K562 (cell line): ENCODE measurements around the gene RAB27B. TPM values are rescaled to one million over a fixed set of nuclear protein-coding genes. Genes with fewer than 3 reads are reported as not detected.
A peak's percentile ranks its signal among the peaks of the same experiment; 100 is the strongest.

Source experiments
- ATAC-seq: fragments of 200-7000 bp; cut with Tn5 transposase; 3 replicates; pipeline ENCODE4 v1.9.1; 2020; ENCODE audit warnings: moderate library complexity
- BruUV-seq: library from RNA; stranded (reverse); fragments of 400-500 nt; replicated peaks from 2 replicates; lab custom pipeline; 2021; lab: Mats Ljungman, UMichigan
- CTCF ChIA-PET: fragments of 300-600 bp; formaldehyde crosslinking; extraction: SDS; loops from one replicate; lab custom pipeline; 2021; ENCODE audit warnings: low intra/inter-chr PET ratio; lab: Yijun Ruan, JAX
- POLR2A ChIA-PET: fragments of 300-600, 350-650 bp; sonication (Branson Sonifier 250); formaldehyde crosslinking; extraction: SDS; loops from one replicate; lab custom pipeline; 2021; ENCODE audit warnings: antibody characterized with exemption, inconsistent platforms; lab: Yijun Ruan, JAX
- DNase-seq, 4 experiments: peaks; one replicate each; pipeline versions ENCODE4 v3.0.0 to v3.0.0-alpha.2; 2011 to 2018; ENCODE audit warnings: low spot score in 3 of 4, mixed read lengths in 3 of 4; ENCODE audit errors: extremely low read depth in 1 of 4
- FAIRE-seq: peaks from 2 replicates; lab custom pipeline; 2011; peaks lifted over from hg19 to GRCh38; lab: Jason Lieb, UNC
- H2AFZ ChIP-seq: 2 replicates; pipeline ENCODE4 v1.6.0; 2011; ENCODE audit warnings: low read depth, low read length, control low read depth, inconsistent platforms
- H3K27ac ChIP-seq: fragments of 200-600 bp; 3 replicates; pipeline ENCODE4 v1.8.0; 2011; ENCODE audit warnings: low read depth, mild to moderate bottlenecking, control low read depth, inconsistent platforms, low read length, moderate library complexity, mixed read lengths; ENCODE audit errors: extremely low read depth
- H3K27me3 ChIP-seq, 2 experiments: fragments of 300-600 bp in 1 of 2; 2 replicates in 1 of 2; 3 replicates in 1 of 2; pipeline versions ENCODE4 v1.6.0 to v1.8.0; 2011; ENCODE audit warnings: inconsistent platforms in 2 of 2, low read length in 2 of 2, mild to moderate bottlenecking in 1 of 2, mixed read lengths in 1 of 2, moderate library complexity in 1 of 2; ENCODE audit not compliant: control insufficient read depth in 2 of 2, insufficient read depth in 2 of 2
- H3K36me3 ChIP-seq: fragments of 300-600 bp; 3 replicates; pipeline ENCODE4 v1.8.0; 2011; ENCODE audit warnings: mild to moderate bottlenecking, low read length, inconsistent platforms; ENCODE audit not compliant: control insufficient read depth, insufficient read depth
- H3K4me1 ChIP-seq, 2 experiments: fragments of 200-600 bp in 1 of 2; replicated peaks in 1 of 2; 2 replicates in 1 of 2; 3 replicates in 1 of 2; pipeline versions ENCODE4 v1.5.1 to v1.8.0; 2011; ENCODE audit warnings: inconsistent platforms in 2 of 2, low read length in 2 of 2, mild to moderate bottlenecking in 1 of 2, mixed read lengths in 1 of 2, moderate library complexity in 1 of 2; ENCODE audit not compliant: control insufficient read depth in 2 of 2, insufficient read depth in 2 of 2
- H3K4me2 ChIP-seq: 2 replicates; pipeline ENCODE4 v1.6.1; 2011; ENCODE audit warnings: low read length, control low read depth, inconsistent platforms, mixed read lengths; ENCODE audit not compliant: insufficient read depth
- H3K4me3 ChIP-seq: fragments of 200-600 bp; sonication (generic), shearing (Covaris generic); 2 replicates; pipeline ENCODE4 v1.5.1; 2016; ENCODE audit warnings: control low read depth, inconsistent platforms
- H3K79me2 ChIP-seq: fragments of 200-600 bp; 3 replicates; pipeline ENCODE4 v1.8.0; 2011; ENCODE audit warnings: low read length, inconsistent platforms; ENCODE audit not compliant: control insufficient read depth, insufficient read depth
- H3K9ac ChIP-seq, 2 experiments: 2 replicates each; pipeline versions ENCODE4 v1.6.0 to v1.6.1; 2011; ENCODE audit warnings: low read depth in 2 of 2, low read length in 2 of 2, control low read depth in 1 of 2, inconsistent platforms in 1 of 2, mild to moderate bottlenecking in 1 of 2, mixed read lengths in 1 of 2; ENCODE audit not compliant: insufficient read depth in 1 of 2
- H3K9me1 ChIP-seq: one replicate; pipeline ENCODE4 v1.6.0; 2011; ENCODE audit warnings: inconsistent platforms, mild to moderate bottlenecking, low read length, moderate library complexity; ENCODE audit not compliant: control insufficient read depth, insufficient read depth
- H3K9me3 ChIP-seq: replicated peaks from 2 replicates; pipeline ENCODE4 v1.5.1; 2011; ENCODE audit warnings: low read depth, low read length, inconsistent platforms; ENCODE audit not compliant: control insufficient read depth, insufficient read depth
- H4K20me1 ChIP-seq: replicated peaks from 2 replicates; pipeline ENCODE4 v1.6.1; 2011; ENCODE audit warnings: low read length, inconsistent platforms, mixed read lengths; ENCODE audit not compliant: control insufficient read depth, insufficient read depth
- HMGN3 ChIP-seq: IDR thresholded peaks from 2 replicates; pipeline ENCODE4 v1.6.1; 2011; ENCODE audit warnings: borderline replicate concordance, low read depth, mild to moderate bottlenecking, mixed read lengths, low read length; ENCODE audit not compliant: insufficient read length; ENCODE audit errors: extremely low read depth
- RAD21 ChIP-seq, 2 experiments: fragments of 250-450 bp in 1 of 2; fragments of 450-650 bp in 1 of 2; sonication (Bioruptor Pico) in 1 of 2; formaldehyde crosslinking in 1 of 2; IDR thresholded peaks in 1 of 2; conservative IDR thresholded peaks in 1 of 2; 2 replicates each; pipeline versions ENCODE4 v1.4.0 to v1.8.0; 2020 to 2022; ENCODE audit warnings: mild to moderate bottlenecking in 2 of 2, moderate library complexity in 1 of 2
- WGBS: fragments of 100-300 bp; shearing (Covaris generic); methylation state at CpG from one replicate; pipeline ENCODE4 v1.1.6; 2016; ENCODE audit warnings: low coverage, mixed read lengths; ENCODE audit not compliant: insufficient coverage; ENCODE audit errors: missing lambda C conversion rate; 5-methylcytosine and 5-hydroxymethylcytosine counted together
- in situ Hi-C: fragments of 300-500 bp; cut with MboI; formaldehyde crosslinking; loops from 4 replicates; pipeline ENCODE4 v1.15.0; 2018; ENCODE audit warnings: inconsistent platforms, mixed read lengths
- intact Hi-C: fragments of 100-400 bp; cut with micrococcal nuclease; formaldehyde crosslinking; loops from 2 replicates; pipeline ENCODE4 v1.14.2; 2022
- polyA plus RNA-seq, 8 experiments: library from polyadenylated mRNA; depleted of rRNA in 4 of 8; stranded (reverse) in 5 of 8; unstranded in 3 of 8; fragments of >200 nt; fragmentation: Nextera tagmentation in 2 of 8; fragmentation: Illumina TruSeq in 1 of 8; extraction: Ambion mirVana in 2 of 8; extraction: Trizol in 1 of 8; gene quantifications; 2 replicates each; pipeline versions ENCODE4 v1.2.1 to v1.2.3, GENCODE V29; 2011 to 2014; ENCODE audit warnings: inconsistent platforms in 1 of 8, missing spikeins in 1 of 8
- total RNA-seq, 7 experiments: library from RNA; depleted of rRNA in 6 of 7; stranded (reverse); fragments of >200 nt in 6 of 7; fragmentation: Illumina TruSeq in 2 of 7; extraction: Trizol in 2 of 7; gene quantifications; 2 replicates each; pipeline versions ENCODE4 v1.2.1 to v1.2.3, GENCODE V29; 2011 to 2021; ENCODE audit warnings: low replicate concordance in 1 of 7
- TF ChIP-seq, protein P1 (sequence below), 3 experiments: IDR thresholded peaks in 2 of 3; conservative IDR thresholded peaks in 1 of 3; 2 replicates each; pipeline ENCODE4 v1.5.1; 2011 to 2012; ENCODE audit warnings: low read length in 3 of 3, mild to moderate bottlenecking in 3 of 3, control low read depth in 2 of 3, improper control_type of control experiment in 1 of 3, inconsistent platforms in 1 of 3, low read depth in 1 of 3, mixed read lengths in 1 of 3, moderate library complexity in 1 of 3; ENCODE audit not compliant: insufficient read depth in 2 of 3

Gene RAB27B
- total and polyA plus RNA-seq, 9 of the 15 experiments (the other 6 are each of a cell fraction or from before 2014, with no cell fraction given): 0.44 to 5.7 (median 1.2) TPM

DNA sequence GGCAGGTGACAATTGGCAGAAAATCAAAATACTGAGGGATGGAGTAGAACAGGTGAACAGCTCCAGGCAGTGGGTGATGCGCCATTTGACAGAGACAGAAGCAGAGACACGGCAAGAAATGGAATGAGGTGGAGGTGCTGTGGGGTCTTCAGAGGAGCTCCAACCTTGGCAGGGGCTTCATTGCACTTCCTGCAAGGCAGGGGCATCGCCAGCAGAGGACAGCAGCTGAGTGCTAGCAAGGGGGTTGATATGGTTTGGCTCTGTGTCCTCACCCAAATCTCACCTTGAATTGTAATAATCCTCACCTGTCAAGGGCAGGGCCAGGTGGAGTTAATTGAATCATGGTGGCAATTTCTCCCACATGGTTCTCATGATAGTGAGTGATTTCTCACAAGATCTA is 88.2 kb downstream of the RAB27B start:
- DNase-seq (no peak), ATAC-seq (no peak), FAIRE-seq (no peak)
- no peaks in the 10 kb centered on the region for H3K9me1 ChIP-seq
- 54% methylated on average over 3 of the region's 3 CpGs for WGBS
- H3K4me1 ChIP-seq: no peaks in the 10 kb centered on the region
- no peaks in the 10 kb centered on the region for H3K79me2 ChIP-seq
- no peak overlapping the region for H3K4me2 ChIP-seq
- CTCF ChIA-PET: no interaction called here
- H3K9me3 ChIP-seq: no peaks in the 10 kb centered on the region
- POLR2A ChIA-PET: no interaction called here
- no peak overlapping the region for H3K4me3 ChIP-seq
- no peak overlapping the region for H2AFZ ChIP-seq
- no peaks in the 10 kb centered on the region for H4K20me1 ChIP-seq
- H3K36me3 ChIP-seq: no peaks in the 10 kb centered on the region
- no peaks in the 10 kb centered on the region for H3K27me3 ChIP-seq
- H3K9ac ChIP-seq: no peak overlapping the region
- intact Hi-C loops (loop anchor here (1.0 kb wide), 1 partner anchor 67 kb away; no protein-coding TSS in a partner anchor), in situ Hi-C loops (no loop called here)
- BruUV-seq: no TSS peak
- no peak overlapping the region for H3K27ac ChIP-seq
- TF ChIP-seq, protein P1, sequence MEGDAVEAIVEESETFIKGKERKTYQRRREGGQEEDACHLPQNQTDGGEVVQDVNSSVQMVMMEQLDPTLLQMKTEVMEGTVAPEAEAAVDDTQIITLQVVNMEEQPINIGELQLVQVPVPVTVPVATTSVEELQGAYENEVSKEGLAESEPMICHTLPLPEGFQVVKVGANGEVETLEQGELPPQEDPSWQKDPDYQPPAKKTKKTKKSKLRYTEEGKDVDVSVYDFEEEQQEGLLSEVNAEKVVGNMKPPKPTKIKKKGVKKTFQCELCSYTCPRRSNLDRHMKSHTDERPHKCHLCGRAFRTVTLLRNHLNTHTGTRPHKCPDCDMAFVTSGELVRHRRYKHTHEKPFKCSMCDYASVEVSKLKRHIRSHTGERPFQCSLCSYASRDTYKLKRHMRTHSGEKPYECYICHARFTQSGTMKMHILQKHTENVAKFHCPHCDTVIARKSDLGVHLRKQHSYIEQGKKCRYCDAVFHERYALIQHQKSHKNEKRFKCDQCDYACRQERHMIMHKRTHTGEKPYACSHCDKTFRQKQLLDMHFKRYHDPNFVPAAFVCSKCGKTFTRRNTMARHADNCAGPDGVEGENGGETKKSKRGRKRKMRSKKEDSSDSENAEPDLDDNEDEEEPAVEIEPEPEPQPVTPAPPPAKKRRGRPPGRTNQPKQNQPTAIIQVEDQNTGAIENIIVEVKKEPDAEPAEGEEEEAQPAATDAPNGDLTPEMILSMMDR (IDR thresholded peaks at IDR 0.05 in 2 of 3, conservative IDR thresholded peaks at IDR 0.05 in 1 of 3; ENCODE audit: insufficient read depth in 2 of 3, low read depth in 1 of 3, low read length in 3 of 3): peak in 2 of 3 experiments; percentile 14 to 20; a peak in 2 of 6 replicates
- TF ChIP-seq HMGN3 (no peak), RAD21 (CRISPR knock-in tag; conservative IDR thresholded peaks at IDR 0.05 in 1 of 2, IDR thresholded peaks at IDR 0.05 in 1 of 2) (peak in 1 of 2 experiments; percentile 48; a peak in 2 of 4 replicates)
